Right lobe of liver (tissue), 6 donors: Measurements from ENCODE around the gene CLSTN2. TPM values are rescaled to one million over a fixed set of nuclear protein-coding genes. Genes with fewer than 3 reads are reported as not detected.

Experiments used
- ATAC-seq, 4 donors: fragments of 200-7000 bp; cut with Tn5 transposase; one replicate each; pipeline ENCODE4 v1.9.1; 2020; ENCODE audit warnings: mild to moderate bottlenecking in 4 of 4, moderate library complexity in 4 of 4
- DNase-seq, 3 donors: peaks; one replicate each; pipeline ENCODE4 v3.0.0-alpha.2; 2020
- H3K27ac ChIP-seq, 3 donors: fragments of 200-600 bp; one replicate each; pipeline ENCODE4 v1.8.0; 2022
- H3K27me3 ChIP-seq, 2 donors: fragments of 200-600 bp; one replicate each; pipeline ENCODE4 v1.8.0; 2022
- H3K36me3 ChIP-seq, 4 donors: fragments of 200-600 bp; sonication (generic) in 1 of 4; one replicate each; pipeline versions ENCODE4 v1.5.1 to v1.8.0; 2017 to 2022; ENCODE audit warnings: control low read depth in 1 of 4
- H3K4me1 ChIP-seq, 4 donors: fragments of 200-600 bp; sonication (generic) in 1 of 4; one replicate each; pipeline versions ENCODE4 v1.5.1 to v1.8.0; 2017 to 2022; ENCODE audit warnings: control low read depth in 1 of 4
- H3K4me3 ChIP-seq, 3 donors: fragments of 200-600 bp; one replicate each; pipeline ENCODE4 v1.8.0; 2022
- H3K9me3 ChIP-seq, 4 donors: fragments of 200-600 bp; sonication (generic) in 1 of 4; one replicate each; pipeline versions ENCODE4 v1.5.1 to v1.8.0; 2017 to 2022; ENCODE audit warnings: control low read depth in 1 of 4
- POLR2A ChIP-seq: fragments of 450-650 bp; IDR thresholded peaks from one replicate; pipeline ENCODE4 v1.6.1; 2017; ENCODE audit warnings: antibody characterized with exemption, mild to moderate bottlenecking
- WGBS: methylation state at CpG from one replicate; pipeline ENCODE4 v1.1.6; 2018; ENCODE audit warnings: low coverage, low lambda C conversion rate; ENCODE audit not compliant: insufficient coverage; ENCODE audit errors: missing lambda C conversion rate; 5-methylcytosine and 5-hydroxymethylcytosine counted together
- intact Hi-C, 2 donors: fragments of 100-400 bp; cut with DNase I; formaldehyde crosslinking; loops; one replicate each; pipeline versions ENCODE4 v1.11.2 to v1.14.1; 2022
- total RNA-seq, 6 experiments: library from RNA; depleted of rRNA in 2 of 6; stranded (reverse); fragments of >200 nt in 2 of 6; fragmentation: NEBNext Ultra II Directional in 3 of 6; extraction: Animal tissue kit (Norgen Biotek cat#: 25700) in 3 of 6; gene quantifications; one replicate each; pipeline versions ENCODE4 v1.1.0 to v1.2.4, GENCODE V29; 2016 to 2023
- TF ChIP-seq, protein P1 (sequence below), 4 donors: fragments of 200-600 bp in 3 of 4; fragments of 450-650 bp in 1 of 4; IDR thresholded peaks; one replicate each; pipeline versions ENCODE4 v1.5.1 to v1.8.0; 2016 to 2022; ENCODE audit warnings: antibody characterized with exemption in 4 of 4, mild to moderate bottlenecking in 2 of 4
- donor health status: DM: no; HTN: yes; CAD: no.
- donor health status: DM: no; HTN: no; CAD: no.
- donor health status: DM: no; HTN: no; CAD: no.
- donor health status: DM: no; HTN: yes; CAD: no.
- donor health status: DM: no; HTN: yes; CAD: no.

Gene CLSTN2
- total RNA-seq, 6 experiments from 2014 or later = 1.0 to 3.3 (median 2.0) TPM

DNA sequence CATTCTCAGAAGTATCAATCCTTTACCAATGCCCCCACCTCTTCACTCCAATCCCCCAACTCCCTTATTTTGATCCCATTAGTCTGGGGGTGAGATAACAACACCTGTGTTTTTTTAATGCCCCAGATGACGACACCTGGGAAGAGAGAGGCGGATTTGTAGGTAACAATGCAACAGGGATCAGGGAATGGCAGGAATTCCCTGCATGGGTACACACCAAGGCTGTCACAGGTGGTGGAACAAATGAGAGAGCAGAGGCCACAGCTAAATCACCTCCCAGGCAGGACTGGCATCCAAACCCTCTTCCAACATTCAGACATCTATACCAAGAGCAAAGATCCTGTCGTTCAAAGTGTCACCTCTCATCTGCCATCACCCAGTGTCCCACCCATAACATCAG lies 423.7 kb downstream of the CLSTN2 start:
- Histone ChIP-seq H3K4me3 (no peak overlapping the region), H3K27ac (no peak overlapping the region), H3K27me3 (no peaks in the 10 kb centered on the region), H3K36me3 (no peaks in the 10 kb centered on the region), H3K9me3 (no peaks in the 10 kb centered on the region), H3K4me1 (no peaks in the 10 kb centered on the region)
- WGBS = 46% methylated on average over 3 of the region's 3 CpGs
- DNase-seq (no peak), ATAC-seq (no peak)
- TF ChIP-seq, protein P1, sequence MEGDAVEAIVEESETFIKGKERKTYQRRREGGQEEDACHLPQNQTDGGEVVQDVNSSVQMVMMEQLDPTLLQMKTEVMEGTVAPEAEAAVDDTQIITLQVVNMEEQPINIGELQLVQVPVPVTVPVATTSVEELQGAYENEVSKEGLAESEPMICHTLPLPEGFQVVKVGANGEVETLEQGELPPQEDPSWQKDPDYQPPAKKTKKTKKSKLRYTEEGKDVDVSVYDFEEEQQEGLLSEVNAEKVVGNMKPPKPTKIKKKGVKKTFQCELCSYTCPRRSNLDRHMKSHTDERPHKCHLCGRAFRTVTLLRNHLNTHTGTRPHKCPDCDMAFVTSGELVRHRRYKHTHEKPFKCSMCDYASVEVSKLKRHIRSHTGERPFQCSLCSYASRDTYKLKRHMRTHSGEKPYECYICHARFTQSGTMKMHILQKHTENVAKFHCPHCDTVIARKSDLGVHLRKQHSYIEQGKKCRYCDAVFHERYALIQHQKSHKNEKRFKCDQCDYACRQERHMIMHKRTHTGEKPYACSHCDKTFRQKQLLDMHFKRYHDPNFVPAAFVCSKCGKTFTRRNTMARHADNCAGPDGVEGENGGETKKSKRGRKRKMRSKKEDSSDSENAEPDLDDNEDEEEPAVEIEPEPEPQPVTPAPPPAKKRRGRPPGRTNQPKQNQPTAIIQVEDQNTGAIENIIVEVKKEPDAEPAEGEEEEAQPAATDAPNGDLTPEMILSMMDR (IDR thresholded peaks at IDR 0.05) = no peak
- TF ChIP-seq POLR2A = no peak
- intact Hi-C loops = no loop called here

GRCh38 chr3:140359233-140359995 lies 424.4 kb downstream of the CLSTN2 start:
- no peaks in the 10 kb centered on the region for H3K4me1 ChIP-seq
- H3K9me3 ChIP-seq = no peaks in the 10 kb centered on the region
- TF ChIP-seq, protein P1 (IDR thresholded peaks at IDR 0.05) = no peak
- TF ChIP-seq POLR2A = no peak
- ATAC-seq (no peak), DNase-seq (no peak)
- intact Hi-C loops = no loop called here
- no peak overlapping the region for H3K27ac ChIP-seq
- H3K36me3 ChIP-seq = no peaks in the 10 kb centered on the region
- no peaks in the 10 kb centered on the region for H3K27me3 ChIP-seq
- no peak overlapping the region for H3K4me3 ChIP-seq
- WGBS = 32% methylated on average over 5 of the region's 5 CpGs

DNA sequence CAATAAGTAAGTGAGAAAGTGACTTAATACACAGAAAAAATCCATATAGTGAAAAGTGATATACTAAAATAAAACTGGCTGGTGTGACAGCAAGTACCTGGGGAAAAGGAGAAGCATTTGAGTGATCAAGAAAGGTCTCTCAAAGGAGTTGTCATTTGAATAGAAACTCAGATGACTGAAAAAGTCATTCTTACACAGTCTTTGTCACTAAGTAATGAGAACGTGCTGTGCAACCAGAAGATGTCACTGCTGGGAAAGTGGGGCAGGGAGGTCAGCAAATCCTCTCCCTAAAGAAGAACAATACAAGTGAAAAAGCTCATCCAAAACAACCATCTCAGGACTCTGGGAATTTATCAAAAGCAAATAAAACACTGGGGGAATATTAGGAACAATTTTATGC lies 425.3 kb downstream of the CLSTN2 start:
- ATAC-seq (peak in 1 of 4 donors; percentile 35), DNase-seq (no peak)
- intact Hi-C loops = no loop called here
- 29% methylated on average over 1 of the region's 1 CpG for WGBS
- no peaks in the 10 kb centered on the region for H3K36me3 ChIP-seq
- no peak overlapping the region for H3K4me3 ChIP-seq
- no peaks in the 10 kb centered on the region for H3K27me3 ChIP-seq
- TF ChIP-seq, protein P1 (IDR thresholded peaks at IDR 0.05) = peak in 1 of 4 donors; percentile 37
- TF ChIP-seq POLR2A = no peak
- H3K4me1 ChIP-seq = no peaks in the 10 kb centered on the region
- H3K9me3 ChIP-seq = no peaks in the 10 kb centered on the region
- H3K27ac ChIP-seq = no peak overlapping the region

DNA sequence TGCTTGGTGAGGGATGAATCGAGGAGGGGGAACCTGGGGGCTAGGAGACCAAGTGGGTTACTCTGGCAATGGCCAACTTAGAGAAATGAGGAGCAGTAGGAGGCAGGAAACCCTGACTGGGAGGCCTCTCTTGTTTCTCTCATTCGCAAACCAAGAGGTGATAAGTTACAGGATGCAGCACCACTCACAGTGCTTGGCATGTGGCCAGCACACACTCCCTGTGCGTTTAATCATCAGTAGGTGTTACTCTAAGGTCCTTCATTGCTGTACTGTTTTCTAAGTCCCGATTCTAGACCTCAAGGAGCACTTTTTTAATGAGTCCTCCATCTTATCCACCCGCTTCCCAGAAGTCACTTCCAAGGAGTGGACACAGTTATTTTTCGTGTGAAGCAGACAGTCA lies 428.8 kb downstream of the CLSTN2 start:
- H3K4me1 ChIP-seq = no peaks in the 10 kb centered on the region
- no peak for TF ChIP-seq POLR2A
- TF ChIP-seq, protein P1 (IDR thresholded peaks at IDR 0.05) = no peak
- 65% methylated on average over 5 of the region's 6 CpGs for WGBS
- ATAC-seq (no peak), DNase-seq (peak in 1 of 3 donors; percentile 24)
- H3K27ac ChIP-seq = no peak overlapping the region
- no peaks in the 10 kb centered on the region for H3K36me3 ChIP-seq
- intact Hi-C loops = no loop called here
- no peaks in the 10 kb centered on the region for H3K9me3 ChIP-seq
- H3K4me3 ChIP-seq = no peak overlapping the region
- no peaks in the 10 kb centered on the region for H3K27me3 ChIP-seq
